Panc1 (cell line): Measurements from ENCODE around the gene DLX3. TPM values are rescaled to one million over a fixed set of nuclear protein-coding genes. Genes with fewer than 3 reads are reported as not detected.
A peak's percentile ranks its signal among the peaks of the same experiment; 100 is the strongest.

Source experiments
- ATAC-seq: fragments of 200-7000 bp; cut with Tn5 transposase; 2 replicates; pipeline ENCODE4 v1.9.1; 2020; ENCODE audit warnings: mild to moderate bottlenecking, moderate library complexity
- BruUV-seq: library from RNA; stranded (reverse); fragments of 400-500 nt; replicated peaks from 2 replicates; lab custom pipeline; 2021; lab: Mats Ljungman, UMichigan
- CTCF ChIA-PET: fragments of 300-600 bp; sonication (Branson Sonifier 250); formaldehyde crosslinking; loops from one replicate; lab custom pipeline; 2022; ENCODE audit warnings: antibody characterized with exemption; lab: Charles Lee
- POLR2A ChIA-PET: fragments of 300-600 bp; sonication (Branson Sonifier 250); formaldehyde crosslinking; loops from one replicate; lab custom pipeline; 2022; ENCODE audit warnings: antibody characterized with exemption; lab: Charles Lee
- DNase-seq: peaks from one replicate; pipeline ENCODE4 v3.0.0-alpha.2; 2010; ENCODE audit warnings: low read depth, low spot score
- H3K27ac ChIP-seq: 2 replicates; pipeline ENCODE4 v1.5.1; 2011; ENCODE audit warnings: mild to moderate bottlenecking, low read length, inconsistent platforms
- H3K27me3 ChIP-seq: fragments of 200-500 bp; sonication (Bioruptor generic); 2 replicates; pipeline ENCODE4 v1.6.0; 2014; ENCODE audit warnings: low read length, inconsistent platforms; ENCODE audit not compliant: control insufficient read depth, insufficient read depth
- H3K36me3 ChIP-seq: fragments of 200-500 bp; sonication (Bioruptor generic); 2 replicates; pipeline ENCODE4 v1.5.1; 2014; ENCODE audit warnings: inconsistent platforms, mild to moderate bottlenecking, low read length, moderate library complexity; ENCODE audit not compliant: control insufficient read depth, insufficient read depth
- H3K4me1 ChIP-seq: 2 replicates; pipeline ENCODE4 v1.5.1; 2011; ENCODE audit warnings: inconsistent platforms, mild to moderate bottlenecking, low read length, moderate library complexity; ENCODE audit not compliant: control insufficient read depth, insufficient read depth
- H3K4me3 ChIP-seq, 2 experiments: 2 replicates each; pipeline ENCODE4 v1.5.1; 2011 to 2012; ENCODE audit warnings: low read depth in 2 of 2, low read length in 2 of 2, mild to moderate bottlenecking in 2 of 2, inconsistent platforms in 1 of 2, moderate library complexity in 1 of 2
- H3K9me3 ChIP-seq: fragments of 200-500 bp; sonication (Bioruptor generic); 2 replicates; pipeline ENCODE4 v1.5.1; 2014; ENCODE audit warnings: low read depth, mild to moderate bottlenecking, inconsistent platforms, low read length, moderate library complexity; ENCODE audit not compliant: control insufficient read depth, insufficient read depth
- CTCF ChIP-seq: fragments of 450-650 bp; IDR thresholded peaks from 2 replicates; pipeline ENCODE4 v1.5.1; 2017; ENCODE audit warnings: mild to moderate bottlenecking
- POLR2AphosphoS5 ChIP-seq: IDR thresholded peaks from 2 replicates; pipeline ENCODE4 v1.6.1; 2012; ENCODE audit warnings: mild to moderate bottlenecking, low read depth, low read length, moderate library complexity
- REST ChIP-seq, 2 experiments: IDR thresholded peaks; 2 replicates each; pipeline ENCODE4 v1.6.1; 2011 to 2012; ENCODE audit warnings: low read depth in 2 of 2, control low read depth in 1 of 2, low read length in 1 of 2, mild to moderate bottlenecking in 1 of 2, moderate library complexity in 1 of 2; ENCODE audit not compliant: insufficient read depth in 1 of 2
- SIN3A ChIP-seq: IDR thresholded peaks from 2 replicates; pipeline ENCODE4 v1.6.1; 2012; ENCODE audit warnings: low read depth, mild to moderate bottlenecking, low read length, moderate library complexity, borderline replicate concordance; ENCODE audit not compliant: insufficient read depth
- TCF7L2 ChIP-seq: IDR thresholded peaks from 2 replicates; pipeline ENCODE4 v1.6.1; 2011; ENCODE audit warnings: mild to moderate bottlenecking, low read depth, low read length, inconsistent platforms
- in situ Hi-C: cut with HindIII; loops from 2 replicates; pipeline ENCODE4 v1.10.0; 2016; ENCODE audit warnings: low sequenced_read_pairs, low pct_unique_long_range_greater_than_20kb
- intact Hi-C: fragments of 100-400 bp; cut with micrococcal nuclease; formaldehyde crosslinking; loops from one replicate; pipeline ENCODE4 v1.10.0; 2022; ENCODE audit not compliant: unreplicated experiment
- total RNA-seq: library from RNA; stranded (reverse); gene quantifications from one replicate; pipeline ENCODE4 v1.2.1, GENCODE V29; 2021; ENCODE audit not compliant: unreplicated experiment

The DLX3 gene
- total RNA-seq, 1 experiment from 2014 or later = 2.9 TPM

- no TSS peak for BruUV-seq
- no peak for TF ChIP-seq TCF7L2
- no peak for TF ChIP-seq SIN3A
- no peak for TF ChIP-seq CTCF
- no peak for TF ChIP-seq REST (IDR thresholded peaks at IDR 0.05; ENCODE audit: insufficient read depth in 1 of 2, low read depth in 2 of 2, low read length in 1 of 2)
- intact Hi-C loops (no loop called here), in situ Hi-C loops (no loop called here)
- Histone ChIP-seq H3K36me3 (no peaks in the 10 kb centered on the region), H3K9me3 (no peaks in the 10 kb centered on the region), H3K27ac (no peak overlapping the region), H3K4me3 (no peak overlapping the region), H3K27me3 (peaks cover 11% of the 10 kb centered on the region), H3K4me1 (no peaks in the 10 kb centered on the region)
- DNase-seq = no peak
- ATAC-seq = 0 out of 2 replicates have a peak, but pooled peaks have one; percentile 8
- CTCF ChIA-PET = interaction anchor here (0.7 kb wide), 1 partner anchor 9 kb away, joined by 4 read pairs; no protein-coding TSS in a partner anchor
- POLR2A ChIA-PET = no interaction called here
These were observed 32.3 kb downstream of the DLX3 start for GRCh38 chr17:49962599-49963308.

- no peak overlapping the region for H3K4me3 ChIP-seq
- DNase-seq = no peak
- no TSS peak for BruUV-seq
- H3K27ac ChIP-seq = no peak overlapping the region
- no peaks in the 10 kb centered on the region for H3K4me1 ChIP-seq
- TF ChIP-seq TCF7L2 (no peak), SIN3A (no peak), CTCF (no peak), POLR2AphosphoS5 (no peak), REST (IDR thresholded peaks at IDR 0.05; ENCODE audit: insufficient read depth in 1 of 2, low read depth in 2 of 2, low read length in 1 of 2) (no peak)
- H3K27me3 ChIP-seq = no peaks in the 10 kb centered on the region
- no peaks in the 10 kb centered on the region for H3K9me3 ChIP-seq
- intact Hi-C loops (loop anchor here (5.0 kb wide), 1 partner anchor 497 kb away; no protein-coding TSS in a partner anchor), in situ Hi-C loops (no loop called here)
- ChIA-PET POLR2A (no interaction called here), CTCF (interaction anchor here (0.7 kb wide), 1 partner anchor 20 kb away, joined by 3 read pairs; no protein-coding TSS in a partner anchor)
- no peaks in the 10 kb centered on the region for H3K36me3 ChIP-seq
- peak; percentile 39; the same call in 1 of the 2 replicates for ATAC-seq
These were observed 35.7 kb downstream of the DLX3 start for GRCh38 chr17:49959183-49959935.
